Vagina (tissue), 2 donors: Measurements from ENCODE around the gene LORICRIN. TPM values are rescaled to one million over a fixed set of nuclear protein-coding genes. Genes with fewer than 3 reads are reported as not detected.
A peak's percentile ranks its signal among the peaks of the same experiment; 100 is the strongest.

Experiments
- DNase-seq, 2 donors: peaks; one replicate each; pipeline ENCODE4 v3.0.0-alpha.2; 2017; ENCODE audit errors: extremely low spot score in 2 of 2
- H3K27ac ChIP-seq: fragments of 200-600 bp; sonication (generic); one replicate; pipeline ENCODE4 v1.5.1; 2019
- H3K27me3 ChIP-seq: fragments of 200-600 bp; sonication (generic); one replicate; pipeline ENCODE4 v1.5.1; 2019
- H3K36me3 ChIP-seq, 2 donors: fragments of 200-600 bp; sonication (generic); one replicate each; pipeline ENCODE4 v1.5.1; 2017 to 2019
- H3K4me1 ChIP-seq: fragments of 200-600 bp; sonication (generic); one replicate; pipeline ENCODE4 v1.5.1; 2019
- H3K4me3 ChIP-seq, 2 donors: fragments of 200-600 bp; sonication (generic); 1 replicate in 1 of 2; 2 replicates in 1 of 2; pipeline ENCODE4 v1.5.1; 2016 to 2019
- H3K9me3 ChIP-seq: fragments of 200-600 bp; sonication (generic); one replicate; pipeline ENCODE4 v1.5.1; 2019
- CTCF ChIP-seq, 3 experiments: fragments of 450-650 bp in 2 of 3; fragments of 200-600 bp in 1 of 3; sonication (generic) in 1 of 3; IDR thresholded peaks; one replicate each; pipeline ENCODE4 v1.5.1; 2017 to 2019; ENCODE audit warnings: antibody characterized with exemption in 3 of 3, mild to moderate bottlenecking in 2 of 3, moderate library complexity in 2 of 3
- POLR2A ChIP-seq, 2 donors: fragments of 450-650 bp; IDR thresholded peaks; one replicate each; pipeline ENCODE4 v1.6.1; 2017; ENCODE audit warnings: antibody characterized with exemption in 2 of 2, mild to moderate bottlenecking in 2 of 2, moderate library complexity in 2 of 2
- POLR2AphosphoS5 ChIP-seq, 2 donors: sonication (generic); formaldehyde crosslinking; IDR thresholded peaks; one replicate each; pipeline ENCODE4 v1.9.0; 2017; ENCODE audit warnings: antibody characterized with exemption in 2 of 2, mild to moderate bottlenecking in 2 of 2, low read depth in 1 of 2; ENCODE audit not compliant: insufficient read depth in 1 of 2
- intact Hi-C: fragments of 100-400 bp; cut with DNase I; formaldehyde crosslinking; loops from one replicate; pipeline ENCODE4 v1.15.1; 2023
- total RNA-seq: library from RNA; depleted of rRNA; stranded (reverse); fragments of >200 nt; gene quantifications from one replicate; pipeline ENCODE4 v1.2.3, GENCODE V29; 2016

The LORICRIN gene
- total RNA-seq, 1 donor from 2014 or later: not detected

GRCh38 chr1:153251988-153252387 lies 7.5 kb upstream of the LORICRIN start:
- Histone ChIP-seq H3K9me3 (no peaks in the 10 kb centered on the region), H3K36me3 (no peaks in the 10 kb centered on the region), H3K27me3 (no peaks in the 10 kb centered on the region), H3K27ac (no peak overlapping the region), H3K4me1 (no peaks in the 10 kb centered on the region), H3K4me3 (no peak overlapping the region)
- intact Hi-C loops: no loop called here
- TF ChIP-seq POLR2A (IDR thresholded peaks at IDR 0.05) (no peak), CTCF (IDR thresholded peaks at IDR 0.05) (no peak), POLR2AphosphoS5 (IDR thresholded peaks at IDR 0.05; ENCODE audit: insufficient read depth in 1 of 2, low read depth in 1 of 2) (no peak)
- DNase-seq: peak in 1 of 2 donors; percentile 64

- DNase-seq: no peak
- intact Hi-C loops: no loop called here
Observed at GRCh38 chr1:153253076-153253475, 6.4 kb upstream of the LORICRIN start.

GRCh38 chr1:153253693-153254092 lies 5.8 kb upstream of the LORICRIN start:
- no peak overlapping the region for H3K4me3 ChIP-seq
- no peak for DNase-seq
- H3K36me3 ChIP-seq: no peaks in the 10 kb centered on the region
- H3K4me1 ChIP-seq: no peaks in the 10 kb centered on the region
- H3K9me3 ChIP-seq: no peaks in the 10 kb centered on the region
- intact Hi-C loops: no loop called here
- TF ChIP-seq POLR2AphosphoS5 (IDR thresholded peaks at IDR 0.05; ENCODE audit: insufficient read depth in 1 of 2, low read depth in 1 of 2) (no peak), POLR2A (IDR thresholded peaks at IDR 0.05) (no peak), CTCF (IDR thresholded peaks at IDR 0.05) (no peak)
- no peak overlapping the region for H3K27ac ChIP-seq
- no peaks in the 10 kb centered on the region for H3K27me3 ChIP-seq

More at GRCh38 chr1:153253076-153253475, 6.4 kb upstream of the LORICRIN start:
- no peaks in the 10 kb centered on the region for H3K9me3 ChIP-seq
- no peak overlapping the region for H3K27ac ChIP-seq
- H3K27me3 ChIP-seq: no peaks in the 10 kb centered on the region
- TF ChIP-seq POLR2AphosphoS5 (IDR thresholded peaks at IDR 0.05; ENCODE audit: insufficient read depth in 1 of 2, low read depth in 1 of 2): no peak
- TF ChIP-seq CTCF (IDR thresholded peaks at IDR 0.05): no peak
- H3K36me3 ChIP-seq: no peaks in the 10 kb centered on the region
- no peaks in the 10 kb centered on the region for H3K4me1 ChIP-seq
- no peak overlapping the region for H3K4me3 ChIP-seq

- DNase-seq: no peak
- Histone ChIP-seq H3K4me1 (peaks cover 16% of the 10 kb centered on the region), H3K36me3 (no peaks in the 10 kb centered on the region), H3K4me3 (peak overlapping the region; percentile 47 to 48), H3K27me3 (no peaks in the 10 kb centered on the region), H3K9me3 (no peaks in the 10 kb centered on the region), H3K27ac (no peak overlapping the region)
- TF ChIP-seq POLR2A (IDR thresholded peaks at IDR 0.05) (no peak), CTCF (IDR thresholded peaks at IDR 0.05) (no peak), POLR2AphosphoS5 (IDR thresholded peaks at IDR 0.05; ENCODE audit: insufficient read depth in 1 of 2, low read depth in 1 of 2) (no peak)
- intact Hi-C loops: no loop called here
Observed at GRCh38 chr1:153260585-153261280, 1.2 kb downstream of the LORICRIN start.

- TF ChIP-seq CTCF (IDR thresholded peaks at IDR 0.05): no peak
- TF ChIP-seq POLR2A (IDR thresholded peaks at IDR 0.05): no peak
- no peak for TF ChIP-seq POLR2AphosphoS5 (IDR thresholded peaks at IDR 0.05; ENCODE audit: insufficient read depth in 1 of 2, low read depth in 1 of 2)
- no peak for DNase-seq
Observed at GRCh38 chr1:153261281-153262069, 2.0 kb downstream of the LORICRIN start.

More at GRCh38 chr1:153261281-153262069, 2.0 kb downstream of the LORICRIN start:
- Histone ChIP-seq H3K9me3 (no peaks in the 10 kb centered on the region), H3K36me3 (no peaks in the 10 kb centered on the region), H3K4me1 (peaks cover 16% of the 10 kb centered on the region), H3K27ac (no peak overlapping the region), H3K4me3 (peak overlapping the region; percentile 47 to 48), H3K27me3 (no peaks in the 10 kb centered on the region)
- intact Hi-C loops: no loop called here
